NCI-H774 (cell line): ENCODE measurements around the gene DRD1.
"Not testable (repeated sequence)": the region's sequence is repeated elsewhere in the genome, so short reads cannot be mapped to it uniquely, and the experiment has no call there.

ENCODE experiments used
- DNase-seq: peaks from one replicate; lab custom pipeline; 2025; lab: John Stamatoyannopoulos, UW

DRD1 gene

GRCh38 chr5:175424594-175424993 lies 19.4 kb downstream of the DRD1 start:
- not testable (repeated sequence) for DNase-seq

GRCh38 chr5:175422058-175422457 lies 21.9 kb downstream of the DRD1 start:
- no peak for DNase-seq

- DNase-seq: no peak
These were observed 23.6 kb downstream of the DRD1 start for GRCh38 chr5:175420383-175420782.

- DNase-seq: peak; percentile 15
These were observed 25.7 kb downstream of the DRD1 start for GRCh38 chr5:175418251-175418650.

GRCh38 chr5:175417384-175417783 lies 26.6 kb downstream of the DRD1 start:
- DNase-seq: no peak

- DNase-seq: no peak
These were observed 28.7 kb downstream of the DRD1 start for GRCh38 chr5:175415303-175415702.

GRCh38 chr5:175410926-175411325 lies 33.1 kb downstream of the DRD1 start:
- DNase-seq: no peak

GRCh38 chr5:175406300-175406699 lies 37.7 kb downstream of the DRD1 start:
- no peak for DNase-seq

- DNase-seq: not testable (repeated sequence)
These were observed 46.2 kb downstream of the DRD1 start for GRCh38 chr5:175397590-175398297.

- DNase-seq: not testable (repeated sequence)
These were observed 48.6 kb downstream of the DRD1 start for GRCh38 chr5:175395430-175395829.

GRCh38 chr5:175394601-175395000 lies 49.4 kb downstream of the DRD1 start:
- DNase-seq: no peak

- DNase-seq: no peak
These were observed 50.1 kb downstream of the DRD1 start for GRCh38 chr5:175393897-175394296.

- no peak for DNase-seq
These were observed 51.7 kb downstream of the DRD1 start for GRCh38 chr5:175392236-175392635.

GRCh38 chr5:175390352-175391083 lies 53.5 kb downstream of the DRD1 start:
- no peak for DNase-seq
